ENCODE data around the gene LHX1. TPM values are rescaled to one million over a fixed set of nuclear protein-coding genes. Genes with fewer than 3 reads are reported as not detected.
A peak's percentile ranks its signal among the peaks of the same experiment; 100 is the strongest.

The LHX1 gene
- total and polyA plus RNA-seq, 7 donors, result not detected

DNA sequence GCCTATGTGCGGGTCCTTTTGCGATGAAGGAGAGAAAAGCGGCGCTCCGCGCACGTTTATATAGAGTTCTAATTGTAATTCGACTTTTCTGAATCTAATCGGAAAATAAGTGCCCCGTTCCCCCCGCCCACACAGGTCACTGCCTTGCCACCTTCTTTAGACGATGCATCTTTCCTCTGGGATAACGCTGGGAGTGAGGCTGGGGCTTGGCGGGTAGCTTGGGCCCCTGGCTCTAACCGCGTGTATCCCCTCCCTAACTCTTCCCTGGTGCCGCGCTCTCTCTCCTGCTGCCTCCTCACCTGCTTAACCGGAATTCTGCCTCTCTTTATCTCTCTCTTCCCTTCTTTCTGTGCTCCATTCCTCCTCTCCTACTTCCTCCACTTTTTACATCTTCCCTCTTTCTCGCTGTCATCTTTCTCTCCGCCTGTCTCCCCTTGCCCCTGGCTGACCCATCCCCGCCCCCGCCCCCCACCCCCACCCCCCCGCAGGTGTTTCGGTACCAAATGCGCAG, 2.6 kb downstream of the LHX1 start:
- ATAC-seq (no peak), DNase-seq (no peak)
- peaks cover 0 to 100% (median 80%) of the 10 kb centered on the region in 3 donors for H3K27me3 ChIP-seq (ENCODE audit: insufficient read depth in 3 of 3, low read length in 2 of 3)
- intact Hi-C loops (cut with DNase I), result loop anchor here in 1 of 2 donors (10.0 kb wide), 2 partner anchors 305 to 405 kb away; partner anchors contain the start of genes MYO19 and PIGW
- no peak overlapping the region for H3K4me3 ChIP-seq
- no peaks in the 10 kb centered on the region for H3K36me3 ChIP-seq (ENCODE audit: insufficient read depth in 1 of 2, low read depth in 1 of 2)
- H3K4me1 ChIP-seq, result peaks cover 49% of the 10 kb centered on the region
- TF ChIP-seq, protein P1, sequence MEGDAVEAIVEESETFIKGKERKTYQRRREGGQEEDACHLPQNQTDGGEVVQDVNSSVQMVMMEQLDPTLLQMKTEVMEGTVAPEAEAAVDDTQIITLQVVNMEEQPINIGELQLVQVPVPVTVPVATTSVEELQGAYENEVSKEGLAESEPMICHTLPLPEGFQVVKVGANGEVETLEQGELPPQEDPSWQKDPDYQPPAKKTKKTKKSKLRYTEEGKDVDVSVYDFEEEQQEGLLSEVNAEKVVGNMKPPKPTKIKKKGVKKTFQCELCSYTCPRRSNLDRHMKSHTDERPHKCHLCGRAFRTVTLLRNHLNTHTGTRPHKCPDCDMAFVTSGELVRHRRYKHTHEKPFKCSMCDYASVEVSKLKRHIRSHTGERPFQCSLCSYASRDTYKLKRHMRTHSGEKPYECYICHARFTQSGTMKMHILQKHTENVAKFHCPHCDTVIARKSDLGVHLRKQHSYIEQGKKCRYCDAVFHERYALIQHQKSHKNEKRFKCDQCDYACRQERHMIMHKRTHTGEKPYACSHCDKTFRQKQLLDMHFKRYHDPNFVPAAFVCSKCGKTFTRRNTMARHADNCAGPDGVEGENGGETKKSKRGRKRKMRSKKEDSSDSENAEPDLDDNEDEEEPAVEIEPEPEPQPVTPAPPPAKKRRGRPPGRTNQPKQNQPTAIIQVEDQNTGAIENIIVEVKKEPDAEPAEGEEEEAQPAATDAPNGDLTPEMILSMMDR (IDR thresholded peaks at IDR 0.05), result no peak
- H3K27ac ChIP-seq, result no peak overlapping the region
- WGBS, 3 donors, result 3 to 5% (median 4%) methylated on average over 26 of the region's 26 CpGs
- no peaks in the 10 kb centered on the region for H3K9me3 ChIP-seq

GRCh38 chr17:36940313-36941264, 3.3 kb downstream of the LHX1 start:
- Histone ChIP-seq H3K36me3 (ENCODE audit: insufficient read depth in 1 of 2, low read depth in 1 of 2) (no peaks in the 10 kb centered on the region), H3K4me3 (no peak overlapping the region), H3K9me3 (no peaks in the 10 kb centered on the region), H3K27me3 (ENCODE audit: insufficient read depth in 3 of 3, low read length in 2 of 3) (peaks cover 0 to 100% (median 73%) of the 10 kb centered on the region in 3 donors), H3K4me1 (peaks cover 47% of the 10 kb centered on the region), H3K27ac (no peak overlapping the region)
- DNase-seq (no peak), ATAC-seq (no peak)
- TF ChIP-seq, protein P1 (IDR thresholded peaks at IDR 0.05), result no peak
- intact Hi-C loops (cut with DNase I), result loop anchor here in 1 of 2 donors (10.0 kb wide), 2 partner anchors 306 to 406 kb away; partner anchors contain the start of genes MYO19 and PIGW
- 3 to 5% (median 4%) methylated on average over 52 of the region's 52 CpGs for WGBS, 3 donors

GRCh38 chr17:36941265-36942010, 4.2 kb downstream of the LHX1 start:
- Histone ChIP-seq H3K4me1 (peaks cover 39% of the 10 kb centered on the region), H3K27ac (no peak overlapping the region), H3K4me3 (peak overlapping the region; percentile 45), H3K9me3 (no peaks in the 10 kb centered on the region), H3K27me3 (ENCODE audit: insufficient read depth in 3 of 3, low read length in 2 of 3) (peaks cover 0 to 100% (median 71%) of the 10 kb centered on the region in 3 donors), H3K36me3 (ENCODE audit: insufficient read depth in 1 of 2, low read depth in 1 of 2) (no peaks in the 10 kb centered on the region)
- DNase-seq (no peak), ATAC-seq (no peak)
- 16 to 19% (median 19%) methylated on average over 17 of the region's 17 CpGs for WGBS, 3 donors
- intact Hi-C loops (cut with DNase I), result loop anchor here in 1 of 2 donors (10.0 kb wide), 2 partner anchors 307 to 407 kb away; partner anchors contain the start of genes MYO19 and PIGW
- TF ChIP-seq, protein P1 (IDR thresholded peaks at IDR 0.05), result no peak

DNA sequence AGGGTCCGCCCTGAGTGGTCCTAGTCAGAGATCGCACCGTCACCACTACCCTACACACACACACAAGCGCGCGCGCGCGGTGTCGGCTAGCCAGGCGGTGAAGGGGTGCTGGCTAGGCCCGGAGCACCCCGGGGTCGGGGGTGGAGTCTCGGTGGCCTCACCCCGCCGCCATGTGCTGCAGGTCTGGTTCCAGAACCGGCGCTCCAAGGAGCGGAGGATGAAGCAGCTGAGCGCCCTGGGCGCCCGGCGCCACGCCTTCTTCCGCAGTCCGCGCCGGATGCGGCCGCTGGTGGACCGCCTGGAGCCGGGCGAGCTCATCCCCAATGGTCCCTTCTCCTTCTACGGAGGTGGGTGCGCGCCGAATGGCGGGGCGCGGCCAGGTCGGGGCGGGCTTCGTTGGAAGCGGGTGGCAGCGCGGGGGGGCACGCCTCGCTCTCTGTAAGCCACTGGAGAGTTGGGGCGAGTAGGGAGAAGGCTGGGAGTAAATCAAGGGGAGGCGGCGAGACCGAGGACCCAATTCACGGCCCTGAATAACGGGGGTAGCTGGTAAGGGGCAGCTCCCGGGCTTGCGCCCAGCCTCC, 4.8 kb downstream of the LHX1 start:
- ATAC-seq, result no peak
- Histone ChIP-seq H3K36me3 (ENCODE audit: insufficient read depth in 1 of 2, low read depth in 1 of 2) (no peaks in the 10 kb centered on the region), H3K4me1 (peaks cover 35% of the 10 kb centered on the region), H3K9me3 (no peaks in the 10 kb centered on the region), H3K27me3 (ENCODE audit: insufficient read depth in 3 of 3, low read length in 2 of 3) (peaks cover 4 to 100% (median 71%) of the 10 kb centered on the region in 3 donors), H3K4me3 (peak overlapping the region; percentile 45), H3K27ac (no peak overlapping the region)
- TF ChIP-seq, protein P1 (IDR thresholded peaks at IDR 0.05), result no peak
- intact Hi-C loops (cut with DNase I), result loop anchor here in 1 of 2 donors (10.0 kb wide), 2 partner anchors 307 to 407 kb away; partner anchors contain the start of genes MYO19 and PIGW
- WGBS, 3 donors, result 4 to 5% (median 5%) methylated on average over 44 to 57 of the region's 57 CpGs
- no peak for DNase-seq

All from psoas muscle (tissue), 8 donors.